Peyer's patch (tissue), 4 donors: ENCODE measurements around the gene GAN. TPM values are rescaled to one million over a fixed set of nuclear protein-coding genes. Genes with fewer than 3 reads are reported as not detected.

Experiments
- DNase-seq, 3 donors: peaks; one replicate each; pipeline ENCODE4 v3.0.0-alpha.2; 2017 to 2019
- H3K27ac ChIP-seq, 4 donors: fragments of 200-600 bp; sonication (generic); one replicate each; pipeline ENCODE4 v1.5.1; 2016 to 2019
- H3K27me3 ChIP-seq, 2 donors: fragments of 200-600 bp; sonication (generic); one replicate each; pipeline ENCODE4 v1.5.1; 2019
- H3K36me3 ChIP-seq, 3 donors: fragments of 200-600 bp; sonication (generic); one replicate each; pipeline ENCODE4 v1.5.1; 2016 to 2019
- H3K4me1 ChIP-seq, 4 donors: fragments of 200-600 bp; sonication (generic); one replicate each; pipeline ENCODE4 v1.5.1; 2016 to 2019
- H3K4me3 ChIP-seq, 4 donors: fragments of 200-600 bp; sonication (generic); 1 replicate in 3 of 4; 2 replicates in 1 of 4; pipeline ENCODE4 v1.5.1; 2016 to 2019; ENCODE audit warnings: mild to moderate bottlenecking in 1 of 4
- H3K9me3 ChIP-seq, 4 donors: fragments of 200-600 bp; sonication (generic); one replicate each; pipeline ENCODE4 v1.5.1; 2016 to 2019; ENCODE audit warnings: mild to moderate bottlenecking in 1 of 4
- POLR2A ChIP-seq, 2 donors: fragments of 450-650 bp; IDR thresholded peaks; one replicate each; pipeline ENCODE4 v1.5.1; 2017; ENCODE audit warnings: antibody characterized with exemption in 2 of 2, mild to moderate bottlenecking in 2 of 2, moderate library complexity in 2 of 2
- total RNA-seq, 4 donors: library from RNA; depleted of rRNA; stranded (reverse); fragments of >200 nt; gene quantifications; one replicate each; pipeline ENCODE4 v1.1.0, GENCODE V29; 2016
- TF ChIP-seq, protein P1 (sequence below), 6 experiments: fragments of 450-650 bp in 4 of 6; fragments of 200-600 bp in 2 of 6; sonication (generic) in 1 of 6; IDR thresholded peaks; one replicate each; pipeline ENCODE4 v1.5.1; 2017 to 2019; ENCODE audit warnings: antibody characterized with exemption in 6 of 6, mild to moderate bottlenecking in 3 of 6, moderate library complexity in 1 of 6

Gene GAN
- total RNA-seq, 4 donors from 2014 or later = 7.4 to 15.2 (median 11.9) TPM

DNA sequence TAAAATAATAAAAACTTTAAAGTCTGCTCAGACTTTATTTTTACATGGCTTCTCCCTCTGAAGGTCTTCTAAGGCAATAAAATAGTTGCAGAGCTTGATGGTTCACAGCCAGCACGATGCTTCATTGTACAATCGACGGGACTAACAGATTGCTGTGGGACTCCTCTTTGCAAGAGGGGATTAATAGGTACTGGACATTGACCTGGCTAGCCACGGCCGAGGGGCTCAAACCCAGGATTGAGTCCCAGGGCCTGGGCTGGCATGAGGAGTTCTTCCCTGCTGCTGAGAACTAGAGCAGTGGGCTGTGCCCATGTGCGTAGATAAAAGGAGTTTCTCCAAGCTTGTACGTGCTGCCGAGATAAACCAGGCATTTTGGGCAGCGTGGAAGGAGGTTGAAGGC, 23.6 kb upstream of the GAN start:
- Histone ChIP-seq H3K36me3 (no peaks in the 10 kb centered on the region), H3K9me3 (no peaks in the 10 kb centered on the region), H3K4me3 (no peak overlapping the region), H3K27ac (no peak overlapping the region), H3K27me3 (no peaks in the 10 kb centered on the region), H3K4me1 (peaks cover 0 to 9% (median 2%) of the 10 kb centered on the region in 4 donors)
- TF ChIP-seq, protein P1, sequence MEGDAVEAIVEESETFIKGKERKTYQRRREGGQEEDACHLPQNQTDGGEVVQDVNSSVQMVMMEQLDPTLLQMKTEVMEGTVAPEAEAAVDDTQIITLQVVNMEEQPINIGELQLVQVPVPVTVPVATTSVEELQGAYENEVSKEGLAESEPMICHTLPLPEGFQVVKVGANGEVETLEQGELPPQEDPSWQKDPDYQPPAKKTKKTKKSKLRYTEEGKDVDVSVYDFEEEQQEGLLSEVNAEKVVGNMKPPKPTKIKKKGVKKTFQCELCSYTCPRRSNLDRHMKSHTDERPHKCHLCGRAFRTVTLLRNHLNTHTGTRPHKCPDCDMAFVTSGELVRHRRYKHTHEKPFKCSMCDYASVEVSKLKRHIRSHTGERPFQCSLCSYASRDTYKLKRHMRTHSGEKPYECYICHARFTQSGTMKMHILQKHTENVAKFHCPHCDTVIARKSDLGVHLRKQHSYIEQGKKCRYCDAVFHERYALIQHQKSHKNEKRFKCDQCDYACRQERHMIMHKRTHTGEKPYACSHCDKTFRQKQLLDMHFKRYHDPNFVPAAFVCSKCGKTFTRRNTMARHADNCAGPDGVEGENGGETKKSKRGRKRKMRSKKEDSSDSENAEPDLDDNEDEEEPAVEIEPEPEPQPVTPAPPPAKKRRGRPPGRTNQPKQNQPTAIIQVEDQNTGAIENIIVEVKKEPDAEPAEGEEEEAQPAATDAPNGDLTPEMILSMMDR (IDR thresholded peaks at IDR 0.05) = no peak
- TF ChIP-seq POLR2A (IDR thresholded peaks at IDR 0.05) = no peak
- no peak for DNase-seq

DNA sequence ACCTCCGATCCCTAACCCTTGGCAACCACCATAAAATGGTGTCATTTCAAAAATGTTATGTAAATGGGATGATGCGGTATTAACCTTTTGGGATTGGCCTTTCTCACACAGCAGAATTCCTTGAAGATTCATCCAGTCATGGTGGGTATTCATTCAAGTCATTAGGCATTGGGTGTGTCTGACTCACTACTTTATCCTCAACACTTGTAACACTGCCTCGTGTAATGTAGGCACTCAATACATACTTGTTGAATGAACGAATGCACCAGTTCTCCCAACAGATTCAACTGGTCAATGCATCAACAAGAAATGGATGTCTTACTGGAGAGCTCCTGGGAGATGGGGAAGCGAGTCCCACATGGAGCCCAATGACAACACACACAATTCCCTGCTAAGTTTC, 21.8 kb upstream of the GAN start:
- Histone ChIP-seq H3K36me3 (no peaks in the 10 kb centered on the region), H3K4me1 (peaks cover 0 to 9% (median 2%) of the 10 kb centered on the region in 4 donors), H3K9me3 (no peaks in the 10 kb centered on the region), H3K27me3 (no peaks in the 10 kb centered on the region), H3K27ac (no peak overlapping the region), H3K4me3 (no peak overlapping the region)
- no peak for TF ChIP-seq POLR2A (IDR thresholded peaks at IDR 0.05)
- TF ChIP-seq, protein P1 (IDR thresholded peaks at IDR 0.05) = no peak
- DNase-seq = no peak

- peak overlapping the region in 3 of 4 donors; percentile 25 to 86 (median 71) for H3K27ac ChIP-seq
These were observed 20.6 kb upstream of the GAN start for GRCh38 chr16:81293909-81294802.

GRCh38 chr16:81296631-81297030, 18.1 kb upstream of the GAN start:
- Histone ChIP-seq H3K27me3 (no peaks in the 10 kb centered on the region), H3K36me3 (no peaks in the 10 kb centered on the region), H3K4me3 (no peak overlapping the region), H3K27ac (no peak overlapping the region), H3K9me3 (no peaks in the 10 kb centered on the region), H3K4me1 (peaks cover 0 to 9% (median 2%) of the 10 kb centered on the region in 4 donors)
- TF ChIP-seq POLR2A (IDR thresholded peaks at IDR 0.05) = no peak
- TF ChIP-seq, protein P1 (IDR thresholded peaks at IDR 0.05) = no peak
- no peak for DNase-seq

More at GRCh38 chr16:81293909-81294802, 20.6 kb upstream of the GAN start:
- H3K36me3 ChIP-seq = no peaks in the 10 kb centered on the region
- no peak overlapping the region for H3K4me3 ChIP-seq
- peak in 1 of 3 donors; percentile 56 for DNase-seq
- TF ChIP-seq, protein P1 (IDR thresholded peaks at IDR 0.05) = no peak
- no peaks in the 10 kb centered on the region for H3K9me3 ChIP-seq
- H3K27me3 ChIP-seq = no peaks in the 10 kb centered on the region
- H3K4me1 ChIP-seq = peaks cover 0 to 9% (median 2%) of the 10 kb centered on the region in 4 donors

DNA sequence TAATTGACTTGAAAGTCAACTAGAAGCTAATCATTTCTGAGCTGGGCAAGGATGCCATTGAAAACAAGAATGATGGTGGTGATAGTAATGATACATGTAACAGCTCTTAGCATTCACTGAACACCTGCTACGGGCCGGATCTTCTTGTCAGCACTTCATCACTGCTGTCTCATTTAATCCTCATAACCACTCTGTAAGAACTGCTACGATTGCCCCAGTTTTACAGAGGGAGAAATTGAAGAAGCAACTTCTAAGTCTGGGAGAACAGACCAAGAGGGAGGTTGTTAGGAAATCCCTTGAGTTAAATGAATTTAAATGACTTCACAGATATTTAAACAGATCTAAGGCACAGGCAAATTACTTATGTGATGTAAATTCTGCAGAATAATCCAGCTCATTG, 7.0 kb upstream of the GAN start:
- H3K9me3 ChIP-seq = no peaks in the 10 kb centered on the region
- no peak for DNase-seq
- no peak overlapping the region for H3K27ac ChIP-seq
- no peak overlapping the region for H3K4me3 ChIP-seq
- TF ChIP-seq POLR2A (IDR thresholded peaks at IDR 0.05) = no peak
- TF ChIP-seq, protein P1 (IDR thresholded peaks at IDR 0.05) = no peak
- no peaks in the 10 kb centered on the region for H3K27me3 ChIP-seq
- no peaks in the 10 kb centered on the region for H3K36me3 ChIP-seq
- H3K4me1 ChIP-seq = peaks cover 0 to 9% (median 0%) of the 10 kb centered on the region in 4 donors
